Lower lobe of right lung (tissue), 2 donors: ENCODE data around the gene CTSZ. TPM values are rescaled to one million over a fixed set of nuclear protein-coding genes. Genes with fewer than 3 reads are reported as not detected.

Experiments used
- ATAC-seq, 2 donors: fragments of 200-7000 bp; cut with Tn5 transposase; one replicate each; pipeline ENCODE4 v1.9.1; 2020 to 2022; ENCODE audit warnings: mild to moderate bottlenecking in 2 of 2, moderate library complexity in 2 of 2
- DNase-seq: peaks from one replicate; pipeline ENCODE4 v3.0.0-alpha.2; 2020
- H3K27ac ChIP-seq: fragments of 200-600 bp; one replicate; pipeline ENCODE4 v1.8.0; 2022
- H3K27me3 ChIP-seq: fragments of 200-600 bp; one replicate; pipeline ENCODE4 v1.8.0; 2022; ENCODE audit warnings: low read depth
- H3K36me3 ChIP-seq: fragments of 200-600 bp; one replicate; pipeline ENCODE4 v1.8.0; 2022; ENCODE audit warnings: mild to moderate bottlenecking
- H3K4me1 ChIP-seq: fragments of 200-600 bp; one replicate; pipeline ENCODE4 v1.8.0; 2022
- H3K4me3 ChIP-seq: fragments of 200-600 bp; one replicate; pipeline ENCODE4 v1.8.0; 2022; ENCODE audit warnings: mild to moderate bottlenecking
- H3K9me3 ChIP-seq: fragments of 200-600 bp; one replicate; pipeline ENCODE4 v1.8.0; 2022
- CTCF ChIP-seq: fragments of 200-600 bp; IDR thresholded peaks from one replicate; pipeline ENCODE4 v1.8.0; 2022; ENCODE audit warnings: antibody characterized with exemption, mild to moderate bottlenecking
- intact Hi-C: fragments of 100-400 bp; cut with DNase I; formaldehyde crosslinking; loops from one replicate; pipeline ENCODE4 v1.11.0; 2022
- total RNA-seq: library from RNA; stranded (reverse); fragmentation: NEBNext Ultra II Directional; extraction: Animal tissue kit (Norgen Biotek cat#: 25700); gene quantifications from one replicate; pipeline ENCODE4 v1.2.1, GENCODE V29; 2021
- donor health status: DM: no; HTN: yes; CAD: no; lungs with severe emphysema.

CTSZ gene
- total RNA-seq, 1 donor from 2014 or later = 533 TPM

GRCh38 chr20:58989196-58989595 is 17.9 kb downstream of the CTSZ start:
- H3K27ac ChIP-seq = no peak overlapping the region
- intact Hi-C loops = no loop called here

GRCh38 chr20:58988565-58988882 is 18.5 kb downstream of the CTSZ start:
- Histone ChIP-seq H3K27ac (no peak overlapping the region), H3K27me3 (no peaks in the 10 kb centered on the region), H3K4me1 (peaks cover 14% of the 10 kb centered on the region), H3K9me3 (no peaks in the 10 kb centered on the region), H3K4me3 (no peak overlapping the region), H3K36me3 (peaks cover 78% of the 10 kb centered on the region)
- DNase-seq (no peak), ATAC-seq (no peak)
- no peak for TF ChIP-seq CTCF
- intact Hi-C loops = no loop called here

More at GRCh38 chr20:58989196-58989595, 17.9 kb downstream of the CTSZ start:
- no peaks in the 10 kb centered on the region for H3K9me3 ChIP-seq
- ATAC-seq (no peak), DNase-seq (no peak)
- TF ChIP-seq CTCF = no peak
- no peaks in the 10 kb centered on the region for H3K27me3 ChIP-seq
- peaks cover 85% of the 10 kb centered on the region for H3K36me3 ChIP-seq
- H3K4me3 ChIP-seq = no peak overlapping the region
- peaks cover 8% of the 10 kb centered on the region for H3K4me1 ChIP-seq

- Histone ChIP-seq H3K9me3 (no peaks in the 10 kb centered on the region), H3K27me3 (no peaks in the 10 kb centered on the region), H3K36me3 (peaks cover 73% of the 10 kb centered on the region), H3K4me1 (peaks cover 19% of the 10 kb centered on the region), H3K4me3 (no peak overlapping the region), H3K27ac (no peak overlapping the region)
- ATAC-seq (no peak), DNase-seq (no peak)
- TF ChIP-seq CTCF = no peak
- intact Hi-C loops = no loop called here
These were observed 19.1 kb downstream of the CTSZ start for GRCh38 chr20:58987790-58988564.

GRCh38 chr20:58986968-58987517 is 20.0 kb downstream of the CTSZ start:
- no peak for TF ChIP-seq CTCF
- intact Hi-C loops = no loop called here
- DNase-seq (no peak), ATAC-seq (no peak)
- Histone ChIP-seq H3K4me1 (peaks cover 27% of the 10 kb centered on the region), H3K4me3 (no peak overlapping the region), H3K27ac (no peak overlapping the region), H3K27me3 (no peaks in the 10 kb centered on the region), H3K9me3 (no peaks in the 10 kb centered on the region), H3K36me3 (peaks cover 63% of the 10 kb centered on the region)

GRCh38 chr20:58986286-58986967 is 20.6 kb downstream of the CTSZ start:
- no peak overlapping the region for H3K27ac ChIP-seq
- DNase-seq = no peak

More at GRCh38 chr20:58986286-58986967, 20.6 kb downstream of the CTSZ start:
- peaks cover 32% of the 10 kb centered on the region for H3K4me1 ChIP-seq
- peaks cover 57% of the 10 kb centered on the region for H3K36me3 ChIP-seq
- no peaks in the 10 kb centered on the region for H3K27me3 ChIP-seq
- TF ChIP-seq CTCF = no peak
- no peak for ATAC-seq
- H3K9me3 ChIP-seq = no peaks in the 10 kb centered on the region
- H3K4me3 ChIP-seq = no peak overlapping the region
- intact Hi-C loops = no loop called here
